ENCODE data around the gene ESYT2.
"Not testable (repeated sequence)": the region's sequence is repeated elsewhere in the genome, so short reads cannot be mapped to it uniquely, and the experiment has no call there.

The ESYT2 gene

GRCh38 chr7:158856883-158857668 is 27.8 kb upstream of the ESYT2 start:
- no peak for DNase-seq (ENCODE audit: low spot score)

- no peak for DNase-seq (ENCODE audit: low spot score)
Observed at GRCh38 chr7:158854681-158855081, 25.4 kb upstream of the ESYT2 start.

DNA sequence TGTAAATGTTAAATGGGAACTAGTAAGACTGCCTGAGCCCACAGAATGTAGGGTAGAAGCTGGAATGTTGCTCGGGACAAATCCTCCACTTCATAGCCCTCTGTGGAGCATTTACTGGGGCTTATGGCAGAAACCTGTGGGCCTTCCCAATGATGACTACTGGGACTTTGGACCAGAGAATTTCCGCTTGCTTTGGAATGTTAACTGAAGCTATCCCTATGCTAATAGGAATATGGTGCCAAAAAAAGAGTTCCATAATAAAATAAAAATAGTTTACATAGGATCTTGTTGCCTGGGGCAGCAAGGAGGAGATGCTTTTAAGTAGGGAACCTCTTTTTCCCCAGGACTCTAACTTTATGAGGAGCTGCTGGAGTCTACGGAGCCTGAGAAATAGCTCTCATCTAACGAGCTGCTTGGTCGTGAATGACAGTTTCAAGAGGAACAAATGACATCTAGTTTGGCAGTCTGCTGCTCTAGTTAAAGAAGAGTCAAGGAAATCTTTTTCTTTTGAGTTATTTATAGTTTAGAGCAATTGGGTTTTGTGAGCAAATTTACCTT is 21.3 kb upstream of the ESYT2 start:
- no peak for DNase-seq (ENCODE audit: low spot score)

- no peak for DNase-seq (ENCODE audit: low spot score)
Observed at GRCh38 chr7:158849768-158850544, 20.6 kb upstream of the ESYT2 start.

- DNase-seq (ENCODE audit: low spot score) = no peak
Observed at GRCh38 chr7:158849442-158849767, 20.1 kb upstream of the ESYT2 start.

- no peak for DNase-seq (ENCODE audit: low spot score)
Observed at GRCh38 chr7:158847451-158847866, 18.1 kb upstream of the ESYT2 start.

DNA sequence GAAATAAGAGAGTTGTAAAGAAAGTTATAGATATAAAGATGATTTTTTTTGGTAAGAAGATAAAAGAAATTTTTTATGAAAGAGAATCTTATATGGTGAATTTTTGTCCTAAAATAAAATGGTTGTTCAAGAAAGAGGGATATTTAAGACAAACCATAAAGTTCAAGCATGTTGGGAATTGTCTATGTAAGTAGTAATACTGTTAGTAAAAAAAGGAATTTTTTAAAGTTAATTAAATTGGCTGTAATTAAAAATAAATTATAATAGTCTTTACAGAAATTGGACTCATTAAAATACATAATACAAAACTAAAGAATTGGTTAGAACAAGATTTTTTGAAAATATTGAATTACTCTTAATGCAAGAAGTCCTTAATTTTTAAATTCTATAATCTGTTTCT is 17.0 kb upstream of the ESYT2 start:
- DNase-seq (ENCODE audit: low spot score) = no peak

GRCh38 chr7:158843771-158844170 is 14.5 kb upstream of the ESYT2 start:
- no peak for DNase-seq (ENCODE audit: low spot score)

GRCh38 chr7:158842486-158842885 is 13.2 kb upstream of the ESYT2 start:
- no peak for DNase-seq (ENCODE audit: low spot score)

DNA sequence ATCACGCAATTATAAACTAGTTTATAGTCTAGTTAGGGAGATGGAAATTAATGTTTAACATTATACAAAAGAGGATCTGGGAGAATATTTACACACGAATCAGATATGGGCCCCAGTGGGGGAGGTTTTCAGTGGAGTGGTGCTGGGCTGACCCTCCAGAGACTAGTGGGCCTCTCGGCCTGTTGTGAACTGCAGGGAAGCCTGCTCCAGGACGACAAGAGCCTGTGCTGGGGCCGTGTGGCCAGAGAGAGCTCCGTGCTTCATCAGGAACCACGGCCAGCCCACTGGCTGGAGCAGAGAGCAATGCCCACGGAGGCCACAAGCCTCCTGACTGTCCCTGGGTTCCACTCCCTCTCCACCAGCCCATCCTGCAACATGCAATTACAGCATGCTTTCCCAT is 11.3 kb upstream of the ESYT2 start:
- no peak for DNase-seq (ENCODE audit: low spot score)

GRCh38 chr7:158839177-158839576 is 9.9 kb upstream of the ESYT2 start:
- not testable (repeated sequence) for DNase-seq (ENCODE audit: low spot score)

DNA sequence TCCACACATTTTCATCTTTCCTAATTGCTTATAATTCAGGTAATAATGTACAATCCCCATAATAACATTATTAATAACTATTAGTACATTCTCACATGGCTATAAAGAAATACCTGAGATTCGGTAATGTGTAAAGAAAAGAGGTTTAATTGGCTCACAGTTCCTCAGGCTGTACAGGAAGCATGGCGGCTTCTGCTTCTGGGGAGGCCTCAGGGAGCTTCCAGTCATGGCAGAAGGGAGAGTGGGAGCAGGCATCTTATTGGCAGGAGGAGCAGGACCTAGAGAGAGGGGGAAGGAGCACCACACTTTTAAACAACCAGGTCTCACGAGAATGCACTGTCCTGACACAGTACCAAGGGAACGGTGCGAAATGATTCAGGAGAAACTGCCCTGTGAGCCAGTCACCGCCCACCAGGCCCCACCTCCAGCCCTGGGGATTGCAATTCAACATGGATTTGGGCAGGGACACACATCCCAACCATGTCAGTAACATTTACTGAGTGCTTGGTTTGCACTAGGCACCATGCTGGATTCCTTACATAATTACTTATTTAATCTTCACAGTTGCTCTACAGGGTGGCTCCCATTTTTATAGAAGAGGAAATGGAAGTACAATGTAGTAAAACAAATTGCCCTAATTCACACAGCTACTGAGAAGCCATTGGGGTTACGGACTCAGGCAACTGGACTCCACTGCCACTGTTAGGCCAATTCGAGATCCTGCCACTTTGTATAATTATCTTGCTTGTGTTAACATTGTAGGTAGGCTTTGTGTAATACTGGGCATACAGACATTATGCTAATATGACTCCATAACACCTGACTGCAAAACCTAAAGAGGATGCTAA is 8.7 kb upstream of the ESYT2 start:
- DNase-seq (ENCODE audit: low spot score) = no peak

- DNase-seq (ENCODE audit: low spot score) = no peak
Observed at GRCh38 chr7:158836692-158837091, 7.4 kb upstream of the ESYT2 start.

- DNase-seq (ENCODE audit: low spot score) = no peak
Observed at GRCh38 chr7:158834878-158835784, 5.8 kb upstream of the ESYT2 start.

DNA sequence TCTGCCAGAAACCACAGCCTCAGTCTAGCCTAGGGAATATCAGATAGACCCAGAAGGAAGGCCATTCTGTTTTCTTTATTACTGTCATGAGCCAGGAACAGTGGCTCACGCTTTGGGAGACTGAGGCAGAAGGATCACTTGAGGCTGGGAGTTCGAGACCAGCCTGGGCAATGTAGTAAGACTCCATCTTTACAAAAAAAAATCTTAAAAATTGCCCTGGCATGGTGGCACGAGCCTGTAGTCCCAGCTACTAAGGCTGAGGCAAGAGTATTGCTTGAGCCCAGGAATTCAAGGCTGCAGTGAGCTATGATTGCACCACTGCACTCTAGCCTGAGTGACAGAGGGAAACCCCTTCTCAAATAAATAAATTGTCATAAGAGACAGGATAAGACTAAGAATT is 3.7 kb upstream of the ESYT2 start:
- DNase-seq (ENCODE audit: low spot score) = no peak

DNA sequence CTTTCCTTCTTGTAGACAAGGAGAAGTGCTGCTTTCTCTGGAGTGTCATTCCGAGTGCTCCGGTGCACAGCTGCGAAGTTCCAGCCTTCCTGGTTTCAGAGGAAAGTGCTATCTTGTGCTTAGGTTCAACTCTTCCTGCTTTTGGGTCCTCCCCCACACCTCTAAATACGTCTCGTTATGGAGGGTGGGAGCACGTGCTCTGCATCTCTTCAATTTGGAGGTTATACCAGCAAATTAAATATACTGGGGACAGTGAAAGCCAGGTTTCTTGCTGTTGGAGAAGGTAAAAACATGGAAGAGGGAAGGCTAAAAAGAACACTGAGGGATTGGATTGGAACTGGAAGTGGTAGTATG is 2.4 kb upstream of the ESYT2 start:
- no peak for DNase-seq (ENCODE audit: low spot score)

GRCh38 chr7:158830211-158830723 is 958 bp upstream of the ESYT2 start:
- DNase-seq (ENCODE audit: low spot score) = no peak

DNA sequence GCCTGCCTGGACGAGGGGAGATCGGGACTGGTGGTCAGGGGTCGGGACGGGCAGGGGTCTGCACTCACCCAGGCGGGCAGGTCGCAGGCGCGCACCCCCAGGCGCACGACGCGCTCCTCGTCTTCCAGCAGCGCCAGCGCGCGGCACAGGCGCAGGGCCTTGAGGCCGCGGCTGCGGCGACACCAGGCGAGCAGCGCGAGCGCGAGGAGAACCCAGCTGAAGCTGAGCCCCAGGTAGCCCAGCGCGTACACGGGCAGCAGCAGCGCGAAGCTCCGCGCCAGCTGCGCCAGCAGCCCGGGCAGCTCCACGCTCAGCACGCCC is 328 bp downstream of the ESYT2 start:
- peak; percentile 64 for DNase-seq (ENCODE audit: low spot score)

- DNase-seq (ENCODE audit: low spot score) = no peak
Observed at GRCh38 chr7:158828133-158829020, 932 bp downstream of the ESYT2 start.

- DNase-seq (ENCODE audit: low spot score) = no peak
Observed at GRCh38 chr7:158827411-158828132, 1.7 kb downstream of the ESYT2 start.
